LNCaP clone FGC (cell line): ENCODE results near the gene KCNJ6.

Source experiments
- DNase-seq: peaks from one replicate; pipeline ENCODE4 v3.0.0-alpha.2; 2011; ENCODE audit warnings: low read depth
- H3K4me3 ChIP-seq: 2 replicates; pipeline ENCODE4 v1.5.1; 2011; ENCODE audit warnings: mild to moderate bottlenecking, low read depth, low read length, control low read depth
- CTCF ChIP-seq: IDR thresholded peaks from 2 replicates; pipeline ENCODE4 v1.5.1; 2012; ENCODE audit warnings: mild to moderate bottlenecking; ENCODE audit not compliant: control insufficient read depth, insufficient read depth; ENCODE audit errors: extremely low read depth

Gene KCNJ6

GRCh38 chr21:37908691-37909090, 7.6 kb downstream of the KCNJ6 start:
- no peak for TF ChIP-seq CTCF
- no peak for DNase-seq
- H3K4me3 ChIP-seq = no peak overlapping the region

GRCh38 chr21:37907076-37907475, 9.2 kb downstream of the KCNJ6 start:
- no peak overlapping the region for H3K4me3 ChIP-seq
- TF ChIP-seq CTCF = no peak
- DNase-seq = no peak

- DNase-seq = no peak
- TF ChIP-seq CTCF = no peak
- no peak overlapping the region for H3K4me3 ChIP-seq
Observed at GRCh38 chr21:37905291-37905690, 11.0 kb downstream of the KCNJ6 start.

GRCh38 chr21:37904856-37905255, 11.4 kb downstream of the KCNJ6 start:
- H3K4me3 ChIP-seq = no peak overlapping the region
- no peak for TF ChIP-seq CTCF
- DNase-seq = peak; percentile 10

GRCh38 chr21:37903396-37903795, 12.9 kb downstream of the KCNJ6 start:
- H3K4me3 ChIP-seq = no peak overlapping the region
- no peak for DNase-seq
- no peak for TF ChIP-seq CTCF

- no peak for TF ChIP-seq CTCF
- H3K4me3 ChIP-seq = no peak overlapping the region
- DNase-seq = peak; percentile 42
Observed at GRCh38 chr21:37899146-37899545, 17.1 kb downstream of the KCNJ6 start.

- no peak for TF ChIP-seq CTCF
Observed at GRCh38 chr21:37896788-37897187, 19.5 kb downstream of the KCNJ6 start.

More at GRCh38 chr21:37896788-37897187, 19.5 kb downstream of the KCNJ6 start:
- DNase-seq = no peak
- no peak overlapping the region for H3K4me3 ChIP-seq
